Measurements from ENCODE around the gene ELF1.
"Not testable (repeated sequence)": the region's sequence is repeated elsewhere in the genome, so short reads cannot be mapped to it uniquely, and the experiment has no call there.

Gene ELF1

GRCh38 chr13:41019011-41019487 lies at the start of gene ELF1:
ELF1 (minus strand) TSS chr13:41019316; CDS start chr13:40982054, 37,262 bp downstream.
- peak; percentile 82 for DNase-seq

DNA sequence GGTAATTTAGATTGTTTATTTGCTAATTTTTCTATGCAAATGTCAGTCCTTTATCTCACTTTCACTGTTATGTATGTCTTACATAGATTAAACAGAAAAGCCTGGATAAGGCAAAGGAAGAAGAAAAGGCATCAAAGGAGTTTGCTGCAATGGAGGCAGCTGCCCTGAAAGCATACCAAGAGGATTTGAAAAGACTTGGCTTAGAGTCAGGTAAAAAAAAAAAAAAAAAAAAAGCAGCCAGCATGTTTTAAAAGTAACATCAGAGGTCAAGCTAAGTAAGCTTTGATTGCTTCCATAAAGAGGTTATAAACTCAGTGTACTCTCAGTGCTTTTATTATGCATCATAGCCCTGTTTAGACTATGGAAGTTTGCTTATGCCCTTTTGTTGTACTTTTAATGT lies 46.0 kb upstream of the ELF1 start:
- no peak for DNase-seq

GRCh38 chr13:41064493-41064892 lies 45.4 kb upstream of the ELF1 start:
- DNase-seq: no peak

DNA sequence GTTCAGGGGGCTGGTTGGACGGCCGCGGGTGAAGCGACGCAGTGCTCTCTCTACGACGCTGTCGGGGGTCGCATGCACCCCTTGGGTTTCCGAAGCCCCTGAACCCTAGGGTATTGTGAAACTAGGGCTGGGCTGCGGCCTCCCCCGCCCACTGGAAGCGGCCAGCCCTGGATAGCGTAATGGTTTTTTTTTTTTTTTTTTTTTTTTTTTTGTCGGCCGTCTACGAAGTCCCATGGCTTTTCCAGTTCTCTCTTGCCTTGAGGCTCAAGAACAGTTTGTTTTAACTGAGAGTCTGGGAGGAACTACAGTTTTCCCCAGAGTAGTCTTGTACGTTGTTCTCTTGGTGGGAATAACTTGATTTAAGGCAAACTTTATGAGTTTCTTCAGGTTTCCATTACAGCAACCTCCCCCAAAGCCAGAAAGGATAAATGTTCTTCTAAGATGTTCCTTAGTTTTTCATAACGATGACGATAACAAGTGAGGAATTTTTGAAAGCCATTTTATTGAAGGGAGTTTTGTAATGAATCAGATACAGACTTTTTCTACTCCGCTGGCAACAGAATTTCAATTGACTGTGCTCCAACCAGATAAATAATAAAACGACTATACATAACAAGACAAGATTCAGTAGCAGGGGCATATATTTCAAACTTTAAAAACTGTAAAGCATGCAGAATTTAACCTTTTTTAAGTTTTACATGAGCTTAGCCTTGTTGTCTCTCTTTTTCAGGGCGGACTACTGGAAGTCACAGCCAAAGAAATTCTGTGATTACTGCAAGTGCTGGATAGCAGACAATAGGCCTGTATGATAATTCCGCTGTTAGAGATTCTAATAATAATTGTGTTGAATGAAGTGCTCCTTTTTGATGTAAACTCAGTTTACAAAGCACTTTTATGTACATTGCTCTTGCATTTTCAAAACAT lies 43.1 kb upstream of the ELF1 start:
- no peak for DNase-seq

- peak; percentile 94 for DNase-seq
Measured at GRCh38 chr13:41061075-41061913, 42.2 kb upstream of the ELF1 start, which contains the start of gene WBP4. WBP4 (plus strand) TSS chr13:41061509; CDS start chr13:41061674, 165 bp downstream.

DNA sequence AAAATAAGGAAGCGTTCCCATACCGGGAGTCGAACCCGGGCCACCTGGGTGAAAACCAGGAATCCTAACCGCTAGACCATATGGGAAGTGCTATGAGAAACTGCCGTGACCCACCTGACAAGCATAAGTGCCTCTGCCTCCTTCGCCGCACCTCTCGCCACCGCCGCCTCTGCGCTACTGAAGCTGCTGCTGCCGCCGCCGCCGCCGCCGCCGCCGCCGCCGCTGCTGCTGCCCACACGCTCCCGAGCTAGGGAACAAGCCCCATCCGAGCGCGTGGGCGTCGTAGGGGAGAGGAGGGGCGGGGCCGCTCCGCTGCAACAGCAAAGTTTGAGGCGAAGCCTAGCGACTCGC lies 41.6 kb upstream of the ELF1 start:
- DNase-seq: peak; percentile 96

GRCh38 chr13:41060082-41060723 lies 41.1 kb upstream of the ELF1 start:
- DNase-seq: peak; percentile 91

DNA sequence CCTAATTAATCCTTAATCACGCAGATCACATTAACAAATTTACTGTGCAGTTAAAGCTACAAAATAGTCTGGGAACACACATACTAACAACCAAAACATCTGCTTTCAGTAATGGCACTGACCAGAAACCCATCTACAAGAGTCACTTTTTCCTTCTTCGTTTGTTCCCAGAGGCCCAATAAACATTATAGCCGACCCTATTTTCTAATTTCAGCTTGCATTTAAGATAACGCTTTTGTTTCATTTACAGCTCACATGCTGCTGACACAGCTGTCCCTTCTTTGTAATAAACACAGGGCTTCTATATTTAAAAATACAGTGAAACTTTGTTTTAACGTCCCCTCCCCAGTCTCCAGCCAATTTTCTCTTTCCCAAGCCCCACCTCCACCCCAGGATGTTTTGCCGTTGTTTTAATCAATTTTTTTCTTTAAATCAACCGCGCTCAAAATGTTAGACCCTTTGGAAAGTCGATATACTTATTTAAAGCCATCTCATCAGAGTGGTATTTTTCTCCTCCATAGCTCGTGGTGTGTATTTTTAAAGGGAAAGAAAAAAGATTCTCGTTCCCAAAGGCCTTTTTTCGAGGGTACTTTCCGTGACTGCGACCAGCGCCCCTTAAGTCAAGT lies 40.5 kb upstream of the ELF1 start:
- DNase-seq: no peak

- DNase-seq: no peak
Measured at GRCh38 chr13:41058295-41059070, 39.4 kb upstream of the ELF1 start.

GRCh38 chr13:41056826-41057711 lies 38.0 kb upstream of the ELF1 start:
- no peak for DNase-seq

DNA sequence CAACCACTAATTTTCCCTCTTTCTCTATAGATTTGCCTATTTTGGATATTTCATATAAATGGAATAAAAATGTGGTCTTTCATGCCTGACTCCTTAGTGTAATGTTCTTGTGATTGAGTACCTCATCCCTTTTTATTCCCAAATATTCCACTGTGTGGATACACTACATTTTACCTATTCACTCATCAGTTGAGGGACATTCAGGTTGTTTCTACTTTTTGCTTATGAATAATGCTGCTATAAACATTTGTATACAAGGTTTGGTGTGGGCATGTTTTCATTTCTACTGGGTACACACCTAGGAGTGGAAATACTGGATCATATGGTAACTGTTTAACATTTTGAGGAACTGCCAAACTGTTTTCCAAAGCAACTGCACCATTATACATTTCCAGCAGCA lies 37.1 kb upstream of the ELF1 start:
- no peak for DNase-seq

- no peak for DNase-seq
Measured at GRCh38 chr13:41054919-41055619, 36.0 kb upstream of the ELF1 start.

GRCh38 chr13:41054212-41054877 lies 35.2 kb upstream of the ELF1 start:
- DNase-seq: no peak

DNA sequence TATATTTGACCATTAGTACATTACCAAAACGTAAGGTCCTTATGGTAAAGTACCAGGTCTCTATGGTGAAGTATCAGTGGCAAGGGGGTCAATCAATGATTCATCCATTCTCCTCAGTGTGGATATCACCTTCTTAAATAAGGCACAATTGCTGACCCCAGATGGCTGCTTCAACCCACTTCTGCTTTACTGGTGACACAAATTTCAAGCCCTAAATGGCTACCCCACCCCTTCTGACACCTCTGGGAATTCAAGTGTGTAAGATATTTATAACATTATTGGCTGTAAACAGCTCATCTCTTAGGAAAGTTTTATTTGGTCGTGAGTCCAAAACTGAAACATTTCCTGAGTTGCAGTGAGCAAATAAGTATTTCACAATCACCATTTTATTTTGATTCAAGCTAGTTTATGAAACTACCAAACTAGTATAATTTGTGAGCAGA lies 34.3 kb upstream of the ELF1 start:
- DNase-seq: no peak

DNA sequence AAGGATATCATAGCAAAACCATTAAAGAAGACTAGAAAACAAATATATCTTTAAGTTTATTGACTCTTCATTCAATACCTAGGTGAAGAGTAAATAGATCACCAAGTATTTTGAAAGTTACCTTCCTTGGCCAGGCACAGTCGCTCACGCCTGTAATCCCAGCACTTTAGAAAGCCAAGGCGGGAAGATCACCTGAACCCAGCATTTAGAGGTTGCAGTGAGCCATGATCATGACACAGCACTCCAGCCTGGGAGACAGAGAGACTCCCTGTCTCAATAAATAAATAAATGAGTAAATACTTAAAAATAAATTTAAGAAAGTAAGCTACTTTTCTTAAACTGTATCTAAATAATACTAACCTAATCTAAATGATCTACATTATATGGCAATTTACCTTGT lies 33.3 kb upstream of the ELF1 start:
- DNase-seq: no peak

DNA sequence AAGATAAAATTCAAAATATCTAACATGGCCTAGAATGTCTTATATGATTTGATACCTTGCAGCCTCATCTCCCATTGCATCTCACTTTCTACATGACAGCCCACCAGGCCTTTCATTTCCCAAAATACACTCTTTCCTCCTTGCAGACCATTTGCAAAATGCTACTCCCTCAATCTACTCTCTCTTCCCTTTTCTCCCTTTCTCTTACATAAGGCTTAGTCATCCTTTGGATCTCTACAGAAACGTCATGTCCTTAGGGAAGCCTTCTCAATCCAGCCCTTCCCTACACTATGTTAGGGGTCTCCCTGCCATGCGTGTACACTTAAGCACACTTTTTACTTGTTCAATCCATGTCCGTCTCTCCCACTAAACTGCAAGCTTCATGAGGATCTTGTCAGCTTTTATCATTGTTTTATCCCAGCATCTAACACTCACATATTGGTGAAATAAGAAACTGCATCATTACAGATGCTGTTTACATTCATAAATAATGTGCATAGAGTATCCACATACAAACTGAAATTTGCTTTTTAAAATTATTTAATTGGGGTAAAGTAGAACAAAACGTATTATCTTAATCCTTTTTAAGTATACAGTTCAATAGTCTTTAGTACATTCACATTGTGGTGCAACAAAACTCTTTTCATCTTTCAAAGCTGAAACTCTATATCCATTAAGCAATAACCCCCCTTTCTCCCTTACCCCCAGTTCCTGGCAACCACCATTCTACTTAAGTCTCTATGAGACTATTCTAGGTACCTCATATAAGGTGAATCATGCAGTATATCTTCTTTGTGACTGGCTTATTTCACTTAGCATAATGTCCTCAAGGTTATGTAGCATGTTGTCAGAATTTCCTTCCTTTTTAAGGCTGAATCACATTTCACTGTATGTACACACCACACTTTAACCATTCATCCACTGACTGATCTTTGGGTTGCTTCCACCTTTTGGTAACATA lies 30.6 kb upstream of the ELF1 start:
- no peak for DNase-seq

- no peak for DNase-seq
Measured at GRCh38 chr13:41048640-41049039, 29.5 kb upstream of the ELF1 start.

- not testable (repeated sequence) for DNase-seq
Measured at GRCh38 chr13:41042419-41042818, 23.3 kb upstream of the ELF1 start.
